Activated naive CD4-positive, alpha-beta T cell treated with anti-CD3 and anti-CD28 coated beads for 36 hours (primary cell): ENCODE data around the gene TPH1. TPM values are rescaled to one million over a fixed set of nuclear protein-coding genes. Genes with fewer than 3 reads are reported as not detected.
"Not testable (repeated sequence)": the region's sequence is repeated elsewhere in the genome, so short reads cannot be mapped to it uniquely, and the experiment has no call there.

Experiments
- CTCF ChIA-PET: fragments of 350-600 bp; sonication (Branson Sonifier 250); formaldehyde crosslinking; loops from one replicate; lab custom pipeline; 2021; ENCODE audit warnings: antibody characterized with exemption; lab: Charles Lee
- DNase-seq: peaks from one replicate; pipeline ENCODE4 v3.0.0-alpha.2; 2020
- H3K27ac Mint-ChIP-seq: one replicate; pipeline ENCODE4 v1.8.0; 2021; ENCODE audit warnings: mild to moderate bottlenecking, mixed read lengths
- H3K27me3 Mint-ChIP-seq: one replicate; pipeline ENCODE4 v1.8.0; 2021; ENCODE audit warnings: low read depth, mixed read lengths
- H3K36me3 Mint-ChIP-seq: one replicate; pipeline ENCODE4 v1.8.0; 2021; ENCODE audit warnings: low read depth, mixed read lengths
- H3K4me1 Mint-ChIP-seq: one replicate; pipeline ENCODE4 v1.8.0; 2021; ENCODE audit warnings: low read depth, mixed read lengths
- H3K4me3 Mint-ChIP-seq: one replicate; pipeline ENCODE4 v1.8.0; 2021; ENCODE audit warnings: mild to moderate bottlenecking, moderate library complexity, mixed read lengths
- H3K9me3 Mint-ChIP-seq: one replicate; pipeline ENCODE4 v1.8.0; 2021; ENCODE audit warnings: mixed read lengths
- intact Hi-C: fragments of 100-400 bp; cut with micrococcal nuclease; formaldehyde crosslinking; loops from one replicate; pipeline ENCODE4 v1.15.1; 2023
- total RNA-seq, 2 experiments: library from RNA; stranded (reverse); gene quantifications; one replicate each; pipeline ENCODE4 v1.2.3, GENCODE V29; 2021

The TPH1 gene
- total RNA-seq, 2 experiments from 2014 or later: 0.47 TPM; not detected in 1

- CTCF ChIA-PET: interaction anchor here (1.3 kb wide), 1 partner anchor 115 kb away, joined by 4 read pairs; no protein-coding TSS in a partner anchor
- H3K27me3 Mint-ChIP-seq, H3K27ac Mint-ChIP-seq, H3K4me1 Mint-ChIP-seq, DNase-seq, H3K9me3 Mint-ChIP-seq, intact Hi-C loops, H3K4me3 Mint-ChIP-seq: not testable (repeated sequence)
- peaks cover 24% of the 10 kb centered on the region for H3K36me3 Mint-ChIP-seq
These were observed 45.9 kb downstream of the TPH1 start for GRCh38 chr11:18000128-18000527.

Other genes with a start within 250 kb of the TPH1 start
- gene SERGEF, start 33.2 kb downstream of the TPH1 start, total RNA-seq: 10 to 100 TPM; 40.2 to 41.7 TPM
- 10 to 100 TPM; 36.4 to 37.0 TPM for gene SAAL1, start 59.8 kb upstream of the TPH1 start, total RNA-seq
- not detected for gene MRGPRX3, start 86.3 kb upstream of the TPH1 start, total RNA-seq
- not detected for gene MRGPRX4, start 126.6 kb upstream of the TPH1 start, total RNA-seq
- gene SAA4, start 190.5 kb upstream of the TPH1 start, total RNA-seq: not detected
- gene SAA2, start 202.4 kb upstream of the TPH1 start, total RNA-seq: not detected
- gene SAA1, start 220.0 kb upstream of the TPH1 start, total RNA-seq: not detected